Activated CD4-positive, alpha-beta memory T cell treated with anti-CD3 and anti-CD28 coated beads, Interleukin-2, amount 10 ng/mL, durations not matched to agents 7 days and 5 days (primary cell): ENCODE measurements around the gene VGLL3. TPM values are rescaled to one million over a fixed set of nuclear protein-coding genes. Genes with fewer than 3 reads are reported as not detected.
"Not testable (repeated sequence)": the region's sequence is repeated elsewhere in the genome, so short reads cannot be mapped to it uniquely, and the experiment has no call there.

Source experiments
- CTCF ChIA-PET: fragments of 350-600 bp; sonication (Branson Sonifier 250); formaldehyde crosslinking; loops from one replicate; lab custom pipeline; 2021; ENCODE audit warnings: antibody characterized with exemption, inconsistent platforms; lab: Charles Lee
- POLR2A ChIA-PET: fragments of 350-600 bp; sonication (Branson Sonifier 250); formaldehyde crosslinking; loops from one replicate; lab custom pipeline; 2021; ENCODE audit warnings: antibody characterized with exemption; lab: Charles Lee
- DNase-seq: peaks from one replicate; pipeline ENCODE4 v3.0.0-alpha.2; 2020
- H3K27ac Mint-ChIP-seq: one replicate; pipeline ENCODE4 v1.8.0; 2021; ENCODE audit warnings: mild to moderate bottlenecking, mixed read lengths
- H3K27me3 Mint-ChIP-seq: one replicate; pipeline ENCODE4 v1.8.0; 2021; ENCODE audit warnings: mixed read lengths
- H3K36me3 Mint-ChIP-seq: one replicate; pipeline ENCODE4 v1.8.0; 2021; ENCODE audit warnings: low read depth, mixed read lengths
- H3K4me1 Mint-ChIP-seq: one replicate; pipeline ENCODE4 v1.8.0; 2021; ENCODE audit warnings: mixed read lengths
- H3K4me3 Mint-ChIP-seq: one replicate; pipeline ENCODE4 v1.8.0; 2021; ENCODE audit warnings: mild to moderate bottlenecking, mixed read lengths
- H3K9me3 Mint-ChIP-seq: one replicate; pipeline ENCODE4 v1.8.0; 2021; ENCODE audit warnings: mixed read lengths
- total RNA-seq, 2 experiments: library from RNA; stranded (reverse); gene quantifications; one replicate each; pipeline ENCODE4 v1.2.3, GENCODE V29; 2021

VGLL3 gene, protein sequence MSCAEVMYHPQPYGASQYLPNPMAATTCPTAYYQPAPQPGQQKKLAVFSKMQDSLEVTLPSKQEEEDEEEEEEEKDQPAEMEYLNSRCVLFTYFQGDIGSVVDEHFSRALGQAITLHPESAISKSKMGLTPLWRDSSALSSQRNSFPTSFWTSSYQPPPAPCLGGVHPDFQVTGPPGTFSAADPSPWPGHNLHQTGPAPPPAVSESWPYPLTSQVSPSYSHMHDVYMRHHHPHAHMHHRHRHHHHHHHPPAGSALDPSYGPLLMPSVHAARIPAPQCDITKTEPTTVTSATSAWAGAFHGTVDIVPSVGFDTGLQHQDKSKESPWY
- total RNA-seq: not detected

DNA sequence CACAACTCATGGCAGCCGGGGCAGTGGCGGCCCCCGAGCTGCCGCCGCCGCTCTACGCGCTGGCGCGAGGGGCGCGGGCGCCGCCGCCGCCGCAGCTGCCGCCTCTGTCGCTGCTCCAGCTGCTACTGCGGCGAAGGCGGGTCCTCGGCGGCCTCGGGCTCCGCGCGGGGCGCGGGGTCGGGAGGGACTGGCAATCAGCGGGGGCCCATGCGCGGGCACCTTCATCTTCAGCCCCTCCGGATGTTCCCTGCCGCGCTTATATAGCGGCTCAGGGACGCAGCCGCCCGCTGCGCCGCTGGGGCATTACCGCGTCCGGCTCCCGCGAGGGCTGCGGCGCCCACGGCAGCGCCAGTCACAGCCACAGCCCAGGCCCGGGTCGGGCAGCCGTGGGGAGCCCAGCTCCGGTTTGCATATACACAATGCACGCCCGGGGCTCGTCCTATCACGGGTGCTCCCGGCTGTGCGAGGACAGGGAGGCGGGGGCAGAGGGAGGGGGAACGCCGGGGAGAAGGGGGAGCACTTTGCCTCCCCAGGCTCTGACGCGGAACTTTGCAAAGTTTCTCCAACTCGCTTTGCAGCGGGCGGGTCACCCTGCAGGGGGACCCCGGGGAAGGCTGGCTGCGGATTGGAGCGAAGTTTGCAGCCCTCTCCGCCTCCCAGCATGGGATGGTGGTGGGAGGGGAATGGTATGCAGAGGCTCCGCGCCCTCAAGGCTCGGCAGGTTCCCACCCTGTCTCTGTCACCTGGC, at the start of gene VGLL3:
Gene VGLL3 (minus strand): TSS at position 416 of the 748 bp plus-strand sequence. CDS start 406 bp downstream, at position 10.
- DNase-seq: no peak
- H3K4me1 Mint-ChIP-seq: peaks cover 2% of the 10 kb centered on the region
- H3K36me3 Mint-ChIP-seq: no peaks in the 10 kb centered on the region
- peaks cover 21% of the 10 kb centered on the region for H3K27me3 Mint-ChIP-seq
- CTCF ChIA-PET: no interaction called here
- no peaks in the 10 kb centered on the region for H3K9me3 Mint-ChIP-seq
- POLR2A ChIA-PET: no interaction called here
- H3K27ac Mint-ChIP-seq: no peak within 1 kb of the TSS
- H3K4me3 Mint-ChIP-seq: no peak within 1 kb of the TSS

DNA sequence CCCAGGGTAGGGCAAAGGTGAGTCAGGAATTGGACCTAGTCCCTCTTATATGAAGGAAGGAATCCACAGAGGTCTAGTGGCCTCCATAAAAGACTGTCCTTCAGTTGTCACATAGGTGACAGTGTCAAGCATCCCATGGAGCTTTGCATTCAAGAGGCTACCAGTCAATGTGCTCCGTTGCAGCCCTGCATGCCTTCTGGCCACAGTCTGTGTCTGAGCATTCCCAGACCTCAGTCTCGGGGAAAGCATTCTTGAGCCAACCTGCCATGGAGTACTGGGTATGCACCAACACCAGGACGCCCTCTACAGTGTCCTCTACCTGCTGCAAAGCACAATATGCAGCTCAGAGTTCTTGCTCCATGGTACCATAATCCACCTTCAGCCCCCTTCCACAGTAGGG, 46.7 kb upstream of the VGLL3 start:
- Mint-ChIP-seq H3K4me1 (no peaks in the 10 kb centered on the region), H3K9me3 (no peaks in the 10 kb centered on the region)

GRCh38 chr3:87036671-87037070, 45.7 kb upstream of the VGLL3 start:
- POLR2A ChIA-PET: no interaction called here
- DNase-seq: no peak
- no peaks in the 10 kb centered on the region for H3K4me1 Mint-ChIP-seq
- CTCF ChIA-PET: no interaction called here
- no peaks in the 10 kb centered on the region for H3K27me3 Mint-ChIP-seq
- H3K27ac Mint-ChIP-seq: no peak overlapping the region
- no peak overlapping the region for H3K4me3 Mint-ChIP-seq
- H3K36me3 Mint-ChIP-seq: no peaks in the 10 kb centered on the region
- no peaks in the 10 kb centered on the region for H3K9me3 Mint-ChIP-seq

More for the DNA sequence above, 46.7 kb upstream of the VGLL3 start:
- CTCF ChIA-PET: no interaction called here
- no peaks in the 10 kb centered on the region for H3K27me3 Mint-ChIP-seq
- H3K27ac Mint-ChIP-seq: no peak overlapping the region
- H3K4me3 Mint-ChIP-seq: no peak overlapping the region
- POLR2A ChIA-PET: no interaction called here
- no peaks in the 10 kb centered on the region for H3K36me3 Mint-ChIP-seq
- no peak for DNase-seq

GRCh38 chr3:87035339-87035738, 44.4 kb upstream of the VGLL3 start:
- ChIA-PET CTCF (no interaction called here), POLR2A (no interaction called here)
- no peaks in the 10 kb centered on the region for H3K4me1 Mint-ChIP-seq
- no peak overlapping the region for H3K27ac Mint-ChIP-seq
- no peak for DNase-seq
- no peaks in the 10 kb centered on the region for H3K36me3 Mint-ChIP-seq
- H3K9me3 Mint-ChIP-seq: no peaks in the 10 kb centered on the region
- H3K27me3 Mint-ChIP-seq: no peaks in the 10 kb centered on the region
- no peak overlapping the region for H3K4me3 Mint-ChIP-seq

GRCh38 chr3:87033205-87033604, 42.3 kb upstream of the VGLL3 start:
- H3K4me1 Mint-ChIP-seq: no peaks in the 10 kb centered on the region
- no peaks in the 10 kb centered on the region for H3K9me3 Mint-ChIP-seq
- no peak overlapping the region for H3K4me3 Mint-ChIP-seq
- POLR2A ChIA-PET: no interaction called here
- DNase-seq: no peak
- CTCF ChIA-PET: no interaction called here
- no peaks in the 10 kb centered on the region for H3K36me3 Mint-ChIP-seq
- H3K27ac Mint-ChIP-seq: no peak overlapping the region
- H3K27me3 Mint-ChIP-seq: no peaks in the 10 kb centered on the region

DNA sequence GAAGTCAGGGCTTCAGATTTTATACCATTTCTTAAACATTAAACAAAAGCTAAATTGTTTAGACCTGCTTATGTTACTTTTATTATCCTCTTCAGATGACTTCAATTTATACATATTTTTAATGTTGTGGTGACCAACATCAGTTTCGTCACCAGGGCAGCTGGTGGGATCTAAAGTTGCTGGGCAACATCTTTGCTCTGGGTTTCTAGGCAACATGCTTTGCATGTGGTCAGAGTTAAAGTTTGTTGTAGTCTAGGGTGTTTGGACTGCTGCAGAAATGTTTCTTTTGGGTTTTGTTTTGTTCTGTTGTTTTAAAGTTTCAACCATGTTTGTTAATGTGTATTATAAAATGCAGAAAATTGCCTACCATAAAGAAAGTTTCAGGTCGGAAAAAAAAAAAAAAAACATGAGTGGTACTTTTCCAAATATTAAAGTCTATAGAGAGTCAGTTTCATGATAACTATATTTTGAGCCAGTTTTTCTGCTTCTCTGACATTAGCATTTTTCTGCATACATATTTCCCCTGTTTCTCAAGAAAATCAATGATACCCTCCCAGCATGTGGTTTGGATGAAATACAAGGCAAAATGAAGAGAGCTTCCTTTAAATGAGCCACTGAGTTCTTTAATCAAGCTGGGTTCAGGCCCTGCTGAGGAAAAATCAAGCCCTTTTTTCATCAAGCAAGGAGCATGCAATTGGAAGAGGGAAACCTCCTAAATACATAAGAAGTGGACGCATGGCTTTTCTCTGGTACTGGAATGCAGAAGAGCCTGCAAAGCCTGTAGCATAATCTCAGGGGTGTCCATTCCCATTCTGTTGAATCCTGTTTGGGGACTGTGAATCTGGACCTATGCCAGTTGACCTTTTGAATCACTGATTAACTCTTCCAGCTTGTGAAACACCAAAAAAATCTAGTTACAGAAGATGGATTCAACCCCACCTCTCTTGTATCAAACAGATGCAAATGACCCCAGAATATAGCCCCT, 35.0 kb upstream of the VGLL3 start:
- ChIA-PET CTCF (no interaction called here), POLR2A (no interaction called here)
- H3K4me1 Mint-ChIP-seq: no peaks in the 10 kb centered on the region

GRCh38 chr3:87017370-87017769, 26.4 kb upstream of the VGLL3 start:
- DNase-seq, H3K27ac Mint-ChIP-seq, POLR2A ChIA-PET, H3K27me3 Mint-ChIP-seq, H3K4me1 Mint-ChIP-seq, H3K4me3 Mint-ChIP-seq, H3K36me3 Mint-ChIP-seq, CTCF ChIA-PET: not testable (repeated sequence)
- H3K9me3 Mint-ChIP-seq: peaks cover 12% of the 10 kb centered on the region

More for the DNA sequence above, 35.0 kb upstream of the VGLL3 start:
- Mint-ChIP-seq H3K4me3 (no peak overlapping the region), H3K27me3 (no peaks in the 10 kb centered on the region), H3K27ac (no peak overlapping the region), H3K9me3 (no peaks in the 10 kb centered on the region), H3K36me3 (no peaks in the 10 kb centered on the region)
- no peak for DNase-seq

- Mint-ChIP-seq H3K4me1 (no peaks in the 10 kb centered on the region), H3K9me3 (no peaks in the 10 kb centered on the region), H3K36me3 (no peaks in the 10 kb centered on the region), H3K4me3 (no peak overlapping the region), H3K27me3 (no peaks in the 10 kb centered on the region), H3K27ac (no peak overlapping the region)
- CTCF ChIA-PET: no interaction called here
- no peak for DNase-seq
- POLR2A ChIA-PET: no interaction called here
Observed at GRCh38 chr3:87009271-87009670, 18.3 kb upstream of the VGLL3 start.

- Mint-ChIP-seq H3K4me1 (no peaks in the 10 kb centered on the region), H3K36me3 (no peaks in the 10 kb centered on the region), H3K27me3 (no peaks in the 10 kb centered on the region), H3K4me3 (no peak overlapping the region), H3K27ac (no peak overlapping the region), H3K9me3 (no peaks in the 10 kb centered on the region)
- DNase-seq: no peak
- CTCF ChIA-PET: no interaction called here
- POLR2A ChIA-PET: no interaction called here
Observed at GRCh38 chr3:87006844-87007439, 16.0 kb upstream of the VGLL3 start.

DNA sequence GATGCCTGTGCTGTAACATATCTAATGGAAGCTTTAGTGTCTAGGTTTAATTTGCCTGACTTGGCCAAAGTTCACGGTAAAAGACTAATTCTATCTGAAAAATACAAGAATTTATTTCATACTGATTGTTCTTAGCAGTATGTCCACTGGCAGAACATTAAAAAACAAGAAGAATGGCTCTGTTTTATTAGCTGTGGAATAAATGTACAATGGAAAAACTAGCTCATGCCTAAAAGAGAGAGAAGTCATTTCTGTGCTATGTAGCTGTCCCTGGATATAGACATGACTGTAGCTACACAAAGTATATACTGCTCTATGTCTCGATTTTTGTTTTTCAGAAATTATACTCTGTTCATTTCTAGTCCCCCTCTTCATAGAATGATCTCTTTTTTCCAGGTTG, 13.9 kb upstream of the VGLL3 start:
- no peak overlapping the region for H3K27ac Mint-ChIP-seq
- POLR2A ChIA-PET: no interaction called here

DNA sequence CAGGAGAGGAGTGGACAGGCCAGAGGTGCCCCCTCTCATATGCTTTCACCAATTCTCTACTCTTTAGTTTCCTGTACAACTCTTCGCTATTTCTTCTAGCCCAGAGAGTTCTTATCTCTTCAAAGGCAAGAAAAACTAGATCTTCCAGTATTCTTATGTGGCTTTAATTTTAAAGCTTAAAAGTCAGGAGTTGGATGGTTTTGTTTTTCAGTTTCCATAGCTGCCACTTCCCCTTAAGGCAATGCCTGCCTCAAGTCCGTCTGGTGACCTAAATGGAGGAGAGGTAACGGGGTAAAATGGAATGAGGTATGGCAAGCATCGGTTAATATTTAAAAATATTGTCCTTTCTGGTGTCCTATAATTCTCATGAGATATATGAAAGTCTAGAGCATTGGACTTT, 11.4 kb upstream of the VGLL3 start:
- POLR2A ChIA-PET: no interaction called here
- Mint-ChIP-seq H3K27me3 (no peaks in the 10 kb centered on the region), H3K36me3 (no peaks in the 10 kb centered on the region), H3K4me1 (no peaks in the 10 kb centered on the region), H3K4me3 (no peak overlapping the region), H3K9me3 (no peaks in the 10 kb centered on the region), H3K27ac (no peak overlapping the region)
- DNase-seq: no peak
- CTCF ChIA-PET: no interaction called here

More for the DNA sequence above, 13.9 kb upstream of the VGLL3 start:
- Mint-ChIP-seq H3K4me3 (no peak overlapping the region), H3K36me3 (no peaks in the 10 kb centered on the region), H3K4me1 (no peaks in the 10 kb centered on the region), H3K27me3 (no peaks in the 10 kb centered on the region), H3K9me3 (no peaks in the 10 kb centered on the region)
- DNase-seq: no peak
- CTCF ChIA-PET: no interaction called here

GRCh38 chr3:87001473-87002098, 10.6 kb upstream of the VGLL3 start:
- no peak overlapping the region for H3K4me3 Mint-ChIP-seq
- ChIA-PET CTCF (no interaction called here), POLR2A (no interaction called here)
- no peaks in the 10 kb centered on the region for H3K9me3 Mint-ChIP-seq
- H3K4me1 Mint-ChIP-seq: no peaks in the 10 kb centered on the region
- DNase-seq: no peak
- no peak overlapping the region for H3K27ac Mint-ChIP-seq
- H3K27me3 Mint-ChIP-seq: no peaks in the 10 kb centered on the region
- H3K36me3 Mint-ChIP-seq: no peaks in the 10 kb centered on the region
